T-helper 22 cell (primary cell): ENCODE measurements around the gene ASCL2.

Experiments used
- DNase-seq: peaks from one replicate; pipeline ENCODE4 v3.0.0-alpha.2; 2020; ENCODE audit warnings: low read depth

ASCL2 gene, protein sequence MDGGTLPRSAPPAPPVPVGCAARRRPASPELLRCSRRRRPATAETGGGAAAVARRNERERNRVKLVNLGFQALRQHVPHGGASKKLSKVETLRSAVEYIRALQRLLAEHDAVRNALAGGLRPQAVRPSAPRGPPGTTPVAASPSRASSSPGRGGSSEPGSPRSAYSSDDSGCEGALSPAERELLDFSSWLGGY

DNA sequence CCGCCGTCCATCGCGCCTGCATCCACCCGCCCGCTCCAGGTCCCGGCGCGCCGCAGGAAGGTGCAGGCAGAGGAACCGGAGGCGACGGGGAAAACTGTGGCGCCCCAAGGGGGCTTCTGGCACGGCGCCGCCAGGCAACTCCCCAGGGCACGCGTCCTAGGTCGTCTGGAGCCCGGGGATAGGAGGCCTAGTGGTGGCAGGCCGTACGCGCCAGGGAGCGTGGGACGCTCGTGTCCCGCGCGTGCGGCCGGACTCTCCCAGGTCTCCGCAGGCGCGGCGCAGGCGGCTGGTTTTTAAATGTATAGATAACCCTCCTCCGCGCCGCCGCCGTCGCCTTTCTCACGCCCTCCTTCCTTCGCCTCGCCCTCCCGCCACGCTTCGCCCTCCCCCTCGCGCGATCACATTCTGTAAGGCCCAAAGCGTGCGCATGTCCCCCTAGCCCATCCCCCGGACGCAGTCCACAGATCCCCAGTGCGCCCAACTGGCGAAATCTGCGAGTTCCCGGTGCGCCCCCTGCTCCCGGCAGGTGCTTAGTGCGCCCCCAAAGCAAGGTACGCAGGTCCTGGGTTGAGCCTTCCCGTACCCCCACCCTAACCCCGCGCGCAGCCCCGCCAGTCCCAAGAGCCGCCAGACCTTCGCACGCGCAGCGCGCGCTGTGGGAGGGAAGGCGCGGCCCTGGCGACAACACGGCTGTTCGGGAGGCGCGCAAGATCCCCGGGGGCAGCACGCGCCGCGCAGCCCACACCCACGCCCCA is at the start of gene ASCL2:
TSS of gene ASCL2 (minus strand) at position 267 of the 755 bp plus-strand sequence. CDS start at position 11, 256 bp downstream.
- no peak for DNase-seq

DNA sequence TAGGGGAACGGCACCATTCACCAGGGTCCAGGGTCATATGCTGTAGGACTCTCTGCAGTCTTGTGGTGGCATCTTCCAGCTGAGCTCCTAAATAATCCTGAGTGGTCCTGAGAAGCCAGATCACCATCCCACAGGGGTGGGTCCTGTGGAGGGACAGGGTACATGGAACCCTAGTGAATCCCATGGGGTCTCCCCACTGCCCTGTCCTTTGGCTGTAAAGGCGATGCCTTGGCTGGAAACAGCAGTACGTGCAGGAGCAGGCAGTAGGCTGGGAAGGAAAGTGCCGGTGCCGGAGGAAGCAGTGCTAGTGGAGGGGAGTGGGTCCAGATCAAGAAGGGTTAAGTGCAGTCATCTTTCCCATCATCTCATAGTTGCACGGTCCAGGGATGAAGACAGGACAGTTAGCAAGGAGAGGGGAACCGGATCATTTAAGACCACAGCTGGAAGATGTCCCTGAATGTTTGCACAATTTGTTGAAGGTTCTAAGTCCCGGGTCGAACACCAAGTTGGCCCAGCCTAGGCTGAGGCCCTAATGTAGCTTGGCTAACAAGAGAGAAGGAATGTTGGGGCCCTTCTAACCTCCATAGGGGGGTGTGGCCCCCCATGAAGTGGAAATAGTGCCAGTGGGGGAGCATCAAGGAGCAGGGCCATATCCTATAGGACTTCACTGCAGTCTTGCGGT is 49.5 kb upstream of the ASCL2 start:
- DNase-seq, result no peak

GRCh38 chr11:2318707-2319106 is 48.3 kb upstream of the ASCL2 start:
- DNase-seq, result no peak

GRCh38 chr11:2318123-2318522 is 47.7 kb upstream of the ASCL2 start:
- DNase-seq, result no peak

DNA sequence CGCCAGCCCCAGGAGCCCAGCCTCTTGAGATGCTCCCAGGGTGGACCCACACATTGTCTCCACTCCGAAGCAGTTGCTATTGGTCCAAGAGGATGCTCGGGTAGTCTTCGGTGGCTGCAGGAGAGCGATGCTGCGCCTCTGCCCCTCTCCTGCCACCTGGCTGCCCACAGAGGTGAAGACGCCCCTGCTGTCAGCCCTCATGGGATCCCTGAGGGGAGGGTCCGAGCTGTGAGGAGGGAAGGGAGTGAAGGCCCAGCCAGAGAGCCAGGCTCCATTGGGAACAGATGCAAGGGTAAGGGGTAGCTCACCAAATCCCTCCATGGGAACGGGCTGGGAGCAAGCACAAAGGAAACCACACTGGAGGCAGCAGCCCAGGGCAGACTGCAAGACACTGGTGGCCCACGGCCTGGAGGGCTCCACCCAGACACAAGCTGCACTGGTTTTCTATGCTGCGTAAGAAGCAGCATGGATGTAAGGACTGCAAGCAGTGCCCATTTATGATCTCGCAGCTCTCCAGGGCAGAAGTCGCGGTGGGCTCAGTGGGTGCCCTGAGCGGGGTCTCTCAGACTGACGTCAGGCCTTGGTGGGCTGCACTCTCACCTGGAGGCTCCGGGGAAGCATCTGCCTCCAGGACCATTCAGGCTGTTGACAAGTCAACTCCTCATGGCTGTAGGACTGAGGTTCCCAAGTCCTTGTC is 47.1 kb upstream of the ASCL2 start:
- DNase-seq, result no peak

- DNase-seq, result no peak
These were observed 46.5 kb upstream of the ASCL2 start for GRCh38 chr11:2316963-2317244.

DNA sequence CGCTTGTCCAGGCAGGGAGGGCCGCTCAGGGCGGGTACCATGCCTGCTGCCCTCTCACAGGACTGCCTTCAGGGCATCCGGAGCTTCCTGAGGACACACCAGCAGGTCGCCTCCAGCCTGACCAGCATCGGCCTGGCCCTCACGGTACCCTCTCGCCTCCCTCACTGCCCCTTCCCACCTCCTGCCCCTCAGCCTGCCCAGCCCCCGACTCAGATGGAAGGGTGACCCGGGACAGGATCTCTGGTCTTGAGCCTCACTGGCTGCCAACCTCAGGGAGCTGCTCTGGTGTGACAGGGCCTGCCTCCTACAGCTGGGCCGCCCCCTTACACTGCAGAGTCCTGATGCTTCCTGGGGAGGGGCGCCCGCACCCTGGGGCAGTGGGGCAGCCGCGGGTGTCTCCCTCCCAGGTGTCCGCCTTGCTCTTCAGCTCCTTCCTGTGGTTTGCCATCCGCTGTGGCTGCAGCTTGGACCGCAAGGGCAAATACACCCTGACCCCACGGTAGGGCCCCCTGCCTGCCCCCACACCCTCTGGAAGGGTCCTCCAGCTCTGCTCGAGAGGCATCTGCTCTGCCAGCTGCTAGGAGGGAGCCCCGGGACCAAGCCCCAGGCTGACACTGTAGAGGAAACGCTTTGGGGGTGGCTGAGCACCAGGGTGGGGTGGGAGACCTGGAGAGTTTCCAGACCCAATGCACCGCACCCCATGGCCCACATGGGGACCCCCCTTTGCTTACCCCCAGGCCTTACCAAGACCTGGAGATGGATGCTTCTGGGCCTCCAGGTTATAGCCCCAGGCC is 46.0 kb upstream of the ASCL2 start:
- DNase-seq, result no peak

DNA sequence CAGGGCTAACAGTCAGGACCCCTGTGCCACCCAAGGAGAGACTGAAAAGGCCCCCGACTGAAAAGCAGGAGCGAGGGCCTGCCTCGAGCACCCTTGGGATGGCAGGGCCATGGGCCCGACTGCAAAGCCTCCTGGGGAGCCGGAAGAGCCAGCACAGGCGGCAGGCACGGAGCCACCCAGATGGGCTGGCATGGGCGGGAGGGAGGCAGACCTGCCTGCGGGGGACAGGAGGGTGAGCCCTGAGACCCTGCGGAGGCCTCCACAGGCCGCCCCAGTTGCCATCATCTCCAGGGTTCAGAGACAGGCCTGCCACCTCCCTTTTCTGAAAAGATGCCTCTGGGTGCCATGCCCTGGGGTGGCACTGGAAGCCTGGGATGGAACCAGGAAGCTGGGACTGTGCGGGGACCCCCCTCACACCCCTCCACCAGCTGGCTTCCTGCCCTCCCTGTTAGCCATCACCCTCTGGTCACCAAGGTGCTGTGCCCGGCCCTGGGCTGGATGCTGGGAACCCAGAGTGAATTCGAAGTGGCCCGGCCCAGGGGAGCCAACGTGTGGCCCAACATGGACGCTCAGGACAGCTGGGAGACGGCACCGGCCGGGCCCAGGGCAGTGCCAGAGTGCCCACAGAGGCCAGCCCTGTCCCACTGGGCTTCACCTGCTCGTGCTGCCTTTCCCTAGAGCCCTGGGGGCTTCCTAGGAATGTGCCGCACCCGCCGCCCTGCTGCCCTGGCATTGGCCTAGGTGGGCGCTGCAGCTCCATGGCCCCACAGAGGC is 45.2 kb upstream of the ASCL2 start:
- DNase-seq, result no peak

DNA sequence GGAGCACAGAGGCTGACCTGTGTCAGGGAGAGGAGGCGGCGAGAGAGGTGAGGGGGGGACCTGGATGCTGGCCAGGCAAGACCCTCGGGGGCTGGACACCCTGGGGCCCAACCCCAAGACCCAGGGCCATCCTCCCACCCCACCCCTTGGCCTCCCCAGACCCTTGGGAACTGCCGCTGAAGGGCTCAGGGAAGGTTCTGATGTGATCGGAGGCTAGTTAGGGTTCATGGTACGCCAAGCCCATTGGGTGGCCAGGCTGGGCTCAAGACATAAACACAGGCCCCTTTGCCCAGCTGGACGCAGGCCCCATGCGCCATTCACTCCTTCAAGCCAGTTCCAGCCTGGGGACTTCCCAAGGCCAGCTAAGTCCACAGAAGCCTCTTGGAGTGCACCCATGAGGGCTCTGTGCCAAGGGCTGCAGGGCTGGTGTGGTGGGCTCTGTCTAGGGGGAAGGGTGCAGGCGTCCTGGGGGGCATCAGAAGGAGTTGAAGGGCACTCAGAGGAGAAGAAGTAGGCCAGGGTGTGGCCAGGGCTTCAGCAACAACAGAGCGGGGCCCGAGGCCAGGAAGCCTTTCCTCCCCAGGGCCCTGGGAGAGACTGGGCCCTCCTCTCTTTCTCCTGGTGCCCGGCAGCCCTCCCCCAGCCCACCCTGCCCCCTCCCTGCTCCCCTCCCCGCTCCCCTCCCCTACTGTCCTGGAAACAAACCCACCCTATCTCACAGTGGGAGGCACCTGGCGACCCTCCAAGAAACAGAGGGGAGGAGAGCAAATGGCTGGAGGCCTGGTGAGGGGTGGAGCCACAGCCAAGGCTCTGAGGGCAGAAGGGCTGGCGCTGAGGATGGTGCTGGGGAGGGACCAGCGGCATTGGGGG is 44.4 kb upstream of the ASCL2 start:
- DNase-seq, result no peak

- DNase-seq, result no peak
These were observed 43.7 kb upstream of the ASCL2 start for GRCh38 chr11:2314136-2314524.

GRCh38 chr11:2313051-2313951 is 42.9 kb upstream of the ASCL2 start:
- no peak for DNase-seq

GRCh38 chr11:2312232-2313042 is 42.0 kb upstream of the ASCL2 start:
- no peak for DNase-seq

- no peak for DNase-seq
These were observed 41.2 kb upstream of the ASCL2 start for GRCh38 chr11:2311353-2312133.

GRCh38 chr11:2310786-2311352 is 40.5 kb upstream of the ASCL2 start:
- no peak for DNase-seq

DNA sequence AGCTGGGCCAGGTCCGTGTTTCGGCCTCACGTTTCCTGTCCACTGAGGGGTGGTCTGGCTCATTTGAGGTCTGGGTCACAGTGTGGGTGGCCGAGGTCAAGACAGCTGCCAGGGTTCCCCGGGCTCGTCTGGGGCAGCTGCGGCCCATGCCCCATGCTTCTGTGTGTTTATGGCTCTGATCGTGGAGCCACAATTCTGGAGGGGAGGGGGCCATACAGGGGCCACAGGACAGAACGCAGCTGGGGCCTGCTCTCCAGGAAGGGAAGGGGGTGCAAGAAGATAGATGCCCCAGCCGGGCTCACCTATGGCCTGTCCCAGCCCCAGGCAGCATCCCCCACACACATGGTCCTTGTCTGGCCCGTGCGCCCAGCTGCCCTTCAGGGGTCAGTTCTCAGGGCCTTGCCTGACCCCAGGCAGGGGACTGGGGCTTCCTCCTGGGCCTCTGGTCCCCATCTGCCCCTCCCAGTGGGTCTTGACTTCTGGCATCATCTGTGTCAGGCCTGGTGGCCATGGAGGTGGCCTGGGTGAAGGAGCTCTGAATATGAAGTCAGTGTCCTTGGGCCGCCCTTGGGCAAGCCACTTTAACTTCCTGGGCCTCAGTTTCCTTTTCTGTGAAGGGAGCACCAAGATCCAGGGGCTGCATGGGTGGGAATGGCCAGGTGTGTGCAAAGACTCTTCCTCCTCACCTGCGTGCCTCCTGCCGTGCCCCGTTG is 39.8 kb upstream of the ASCL2 start:
- DNase-seq, result no peak

- no peak for DNase-seq
These were observed 39.1 kb upstream of the ASCL2 start for GRCh38 chr11:2309251-2310072.
